SU-DHL-6 (cell line): ENCODE data around the gene TENT4A.

Source experiments
- CTCF ChIP-seq: fragments of 200-600 bp; sonication (generic); IDR thresholded peaks from one replicate; pipeline ENCODE4 v1.5.1; 2017; ENCODE audit warnings: antibody characterized with exemption, mild to moderate bottlenecking, low read length, moderate library complexity; ENCODE audit not compliant: insufficient read depth, poor library complexity, severe bottlenecking
- EZH2phosphoT487 ChIP-seq: fragments of 200-600 bp; sonication (generic), shearing (Covaris generic); conservative IDR thresholded peaks from 2 replicates; pipeline ENCODE4 v1.6.1; 2018; ENCODE audit warnings: mild to moderate bottlenecking, antibody characterized with exemption, low read length, moderate library complexity, mixed read lengths

DNA sequence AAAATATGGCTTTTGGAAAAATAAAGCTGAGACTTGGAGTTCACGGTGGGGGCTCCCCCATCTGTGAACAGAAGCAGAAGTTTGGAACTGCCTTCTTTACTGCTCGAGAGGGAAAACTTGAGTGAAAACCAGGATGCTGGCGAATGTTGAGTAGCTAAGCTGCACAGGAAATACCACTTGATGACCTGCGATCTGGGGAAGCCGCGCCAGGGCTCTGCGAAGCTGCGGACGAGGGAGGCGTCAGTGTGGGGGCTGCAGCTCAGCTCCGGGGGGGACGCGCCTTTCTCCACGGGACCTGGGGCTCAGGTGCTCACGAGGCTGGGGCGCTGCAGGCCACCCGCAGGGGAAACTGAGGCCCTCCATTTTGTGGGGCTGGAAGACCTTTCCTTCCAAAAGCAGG lies 62.3 kb downstream of the TENT4A start:
- TF ChIP-seq CTCF (no peak), EZH2phosphoT487 (no peak)
